ENCODE data around the gene SLC37A1. TPM values are rescaled to one million over a fixed set of nuclear protein-coding genes. Genes with fewer than 3 reads are reported as not detected.

Gene SLC37A1
- polyA plus RNA-seq, 1 experiment = 0.88 TPM

- POLR2A ChIA-PET = no interaction called here
- Histone ChIP-seq H3K36me3 (ENCODE audit: control insufficient read depth, insufficient read depth, low read length) (no peaks in the 10 kb centered on the region), H3K27me3 (ENCODE audit: control insufficient read depth, insufficient read depth, low read length) (no peaks in the 10 kb centered on the region), H3K4me3 (ENCODE audit: low read depth, low read length) (no peak overlapping the region)
- DNase-seq (ENCODE audit: low read depth) = no peak
- TF ChIP-seq CTCF (IDR thresholded peaks at IDR 0.05; ENCODE audit: insufficient read depth, low read depth, low read length) = no peak
- CTCF ChIA-PET = no interaction called here
These were observed 37.9 kb upstream of the SLC37A1 start for GRCh38 chr21:42475526-42476387.

DNA sequence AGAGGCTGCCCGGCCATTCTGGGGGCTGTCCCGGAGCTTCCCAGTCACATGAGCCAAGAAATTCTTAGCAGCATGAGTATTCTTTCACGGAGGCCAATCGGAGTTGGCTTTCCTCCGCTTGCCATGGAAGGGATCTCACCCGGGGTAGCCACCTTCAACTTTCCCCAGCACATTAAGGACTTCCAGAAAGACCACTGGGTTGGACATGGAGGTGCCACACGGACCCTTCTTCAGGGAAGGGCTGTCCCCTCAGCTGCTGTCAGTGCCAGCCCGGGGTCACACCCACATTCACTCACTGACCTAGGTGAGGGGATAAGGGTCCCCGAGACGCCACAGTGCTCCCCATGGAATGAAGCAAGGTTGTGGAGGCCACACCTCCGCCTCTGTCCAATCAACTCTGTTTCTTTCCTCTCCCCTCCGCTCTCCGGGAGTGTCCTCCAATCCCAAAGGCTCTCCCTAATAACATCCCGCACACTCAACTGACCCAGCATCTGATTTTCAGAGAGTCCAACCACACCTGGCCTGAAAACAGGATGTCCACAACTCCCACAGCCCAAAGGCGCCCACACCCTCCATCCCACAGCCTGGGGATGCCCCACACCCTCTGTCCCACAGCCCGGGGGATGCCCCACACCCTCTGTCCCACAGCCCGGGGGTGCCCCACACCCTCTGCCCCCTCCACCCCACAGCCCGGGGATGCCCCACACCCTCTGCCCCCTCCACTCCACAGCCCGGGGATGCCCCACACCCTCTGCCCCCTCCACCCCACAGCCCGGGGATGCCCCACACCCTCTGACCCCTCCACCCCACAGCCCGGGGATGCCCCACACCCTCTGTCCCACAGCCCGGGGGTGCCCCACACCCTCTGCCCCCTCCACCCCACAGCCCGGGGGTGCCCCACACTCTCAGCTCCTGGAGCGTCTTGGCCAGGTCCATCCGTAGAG lies 37.0 kb upstream of the SLC37A1 start:
- TF ChIP-seq CTCF (IDR thresholded peaks at IDR 0.05; ENCODE audit: insufficient read depth, low read depth, low read length) = no peak
- ChIA-PET POLR2A (no interaction called here), CTCF (no interaction called here)
- H3K4me3 ChIP-seq (ENCODE audit: low read depth, low read length) = no peak overlapping the region
- no peak for DNase-seq (ENCODE audit: low read depth)
- H3K36me3 ChIP-seq (ENCODE audit: control insufficient read depth, insufficient read depth, low read length) = no peaks in the 10 kb centered on the region
- no peaks in the 10 kb centered on the region for H3K27me3 ChIP-seq (ENCODE audit: control insufficient read depth, insufficient read depth, low read length)

DNA sequence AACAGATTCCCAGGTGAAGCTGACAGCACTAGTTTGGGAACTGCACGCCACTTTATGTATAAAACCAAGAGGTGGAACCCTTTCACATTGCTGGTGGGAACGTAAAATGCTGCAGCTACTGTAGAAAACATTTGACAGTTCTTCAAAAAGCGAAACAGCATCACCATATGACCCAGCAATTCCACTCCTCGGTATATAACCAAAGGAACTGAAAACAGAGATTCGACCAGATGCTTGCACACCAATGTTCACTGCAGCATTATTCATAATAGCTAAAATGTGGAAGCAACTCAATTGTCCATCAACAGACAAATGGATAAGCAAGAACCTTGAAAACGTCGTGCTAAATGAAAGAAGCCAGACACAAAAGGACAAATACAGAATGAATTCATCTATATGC lies 35.1 kb upstream of the SLC37A1 start:
- Histone ChIP-seq H3K27me3 (ENCODE audit: control insufficient read depth, insufficient read depth, low read length) (no peaks in the 10 kb centered on the region), H3K36me3 (ENCODE audit: control insufficient read depth, insufficient read depth, low read length) (no peaks in the 10 kb centered on the region), H3K4me3 (ENCODE audit: low read depth, low read length) (no peak overlapping the region)
- TF ChIP-seq CTCF (IDR thresholded peaks at IDR 0.05; ENCODE audit: insufficient read depth, low read depth, low read length) = no peak
- POLR2A ChIA-PET = no interaction called here
- DNase-seq (ENCODE audit: low read depth) = no peak
- CTCF ChIA-PET = interaction anchor here (1.1 kb wide), 1 partner anchor 9 kb away, joined by 3 read pairs; no protein-coding TSS in a partner anchor

GRCh38 chr21:42479582-42479981 lies 34.1 kb upstream of the SLC37A1 start:
- Histone ChIP-seq H3K4me3 (ENCODE audit: low read depth, low read length) (no peak overlapping the region), H3K36me3 (ENCODE audit: control insufficient read depth, insufficient read depth, low read length) (no peaks in the 10 kb centered on the region), H3K27me3 (ENCODE audit: control insufficient read depth, insufficient read depth, low read length) (no peaks in the 10 kb centered on the region)
- no peak for DNase-seq (ENCODE audit: low read depth)
- ChIA-PET POLR2A (no interaction called here), CTCF (no interaction called here)
- no peak for TF ChIP-seq CTCF (IDR thresholded peaks at IDR 0.05; ENCODE audit: insufficient read depth, low read depth, low read length)

GRCh38 chr21:42480736-42481135 lies 32.9 kb upstream of the SLC37A1 start:
- Histone ChIP-seq H3K4me3 (ENCODE audit: low read depth, low read length) (no peak overlapping the region), H3K27me3 (ENCODE audit: control insufficient read depth, insufficient read depth, low read length) (peaks cover 1% of the 10 kb centered on the region; the same call in 1 of the 2 replicates), H3K36me3 (ENCODE audit: control insufficient read depth, insufficient read depth, low read length) (no peaks in the 10 kb centered on the region)
- ChIA-PET POLR2A (no interaction called here), CTCF (no interaction called here)
- no peak for DNase-seq (ENCODE audit: low read depth)
- TF ChIP-seq CTCF (IDR thresholded peaks at IDR 0.05; ENCODE audit: insufficient read depth, low read depth, low read length) = no peak

Data from BJ (cell line).